Suprapubic skin (tissue), 4 donors: Measurements from ENCODE around the gene ZDHHC6.

Experiments
- CTCF ChIP-seq, 2 donors: fragments of 200-600 bp in 1 of 2; fragments of 450-650 bp in 1 of 2; sonication (generic) in 1 of 2; IDR thresholded peaks; one replicate each; pipeline ENCODE4 v1.5.1; 2016 to 2019; ENCODE audit warnings: antibody characterized with exemption in 2 of 2, mild to moderate bottlenecking in 1 of 2, moderate library complexity in 1 of 2
- EP300 ChIP-seq: sonication (generic); formaldehyde crosslinking; IDR thresholded peaks from one replicate; pipeline ENCODE4 v1.6.1; 2017; ENCODE audit warnings: antibody characterized with exemption
- POLR2A ChIP-seq, 2 donors: fragments of 450-650 bp; IDR thresholded peaks; one replicate each; pipeline ENCODE4 v1.6.1; 2017; ENCODE audit warnings: antibody characterized with exemption in 2 of 2, mild to moderate bottlenecking in 2 of 2, moderate library complexity in 2 of 2
- POLR2AphosphoS5 ChIP-seq, 3 donors: sonication (generic); formaldehyde crosslinking; IDR thresholded peaks; one replicate each; pipeline ENCODE4 v1.6.1; 2017; ENCODE audit warnings: antibody characterized with exemption in 3 of 3

GRCh38 chr10:112407696-112408095 is 39.0 kb downstream of the ZDHHC6 start:
- TF ChIP-seq CTCF (IDR thresholded peaks at IDR 0.05) (no peak), POLR2A (IDR thresholded peaks at IDR 0.05) (no peak), EP300 (no peak), POLR2AphosphoS5 (IDR thresholded peaks at IDR 0.05) (no peak)
